GM12874 (cell line): ENCODE results near the gene CD84.

Experiments used
- TF ChIP-seq, protein P1 (sequence below): IDR thresholded peaks from 2 replicates; pipeline ENCODE4 v1.5.1; 2011; ENCODE audit warnings: low read depth, mild to moderate bottlenecking, control low read depth, low read length, moderate library complexity; ENCODE audit not compliant: insufficient read depth

The CD84 gene

GRCh38 chr1:160615660-160616059, 36.4 kb upstream of the CD84 start:
- TF ChIP-seq, protein P1, sequence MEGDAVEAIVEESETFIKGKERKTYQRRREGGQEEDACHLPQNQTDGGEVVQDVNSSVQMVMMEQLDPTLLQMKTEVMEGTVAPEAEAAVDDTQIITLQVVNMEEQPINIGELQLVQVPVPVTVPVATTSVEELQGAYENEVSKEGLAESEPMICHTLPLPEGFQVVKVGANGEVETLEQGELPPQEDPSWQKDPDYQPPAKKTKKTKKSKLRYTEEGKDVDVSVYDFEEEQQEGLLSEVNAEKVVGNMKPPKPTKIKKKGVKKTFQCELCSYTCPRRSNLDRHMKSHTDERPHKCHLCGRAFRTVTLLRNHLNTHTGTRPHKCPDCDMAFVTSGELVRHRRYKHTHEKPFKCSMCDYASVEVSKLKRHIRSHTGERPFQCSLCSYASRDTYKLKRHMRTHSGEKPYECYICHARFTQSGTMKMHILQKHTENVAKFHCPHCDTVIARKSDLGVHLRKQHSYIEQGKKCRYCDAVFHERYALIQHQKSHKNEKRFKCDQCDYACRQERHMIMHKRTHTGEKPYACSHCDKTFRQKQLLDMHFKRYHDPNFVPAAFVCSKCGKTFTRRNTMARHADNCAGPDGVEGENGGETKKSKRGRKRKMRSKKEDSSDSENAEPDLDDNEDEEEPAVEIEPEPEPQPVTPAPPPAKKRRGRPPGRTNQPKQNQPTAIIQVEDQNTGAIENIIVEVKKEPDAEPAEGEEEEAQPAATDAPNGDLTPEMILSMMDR: no peak

- TF ChIP-seq, protein P1: no peak
Observed at GRCh38 chr1:160614410-160614809, 35.1 kb upstream of the CD84 start.

DNA sequence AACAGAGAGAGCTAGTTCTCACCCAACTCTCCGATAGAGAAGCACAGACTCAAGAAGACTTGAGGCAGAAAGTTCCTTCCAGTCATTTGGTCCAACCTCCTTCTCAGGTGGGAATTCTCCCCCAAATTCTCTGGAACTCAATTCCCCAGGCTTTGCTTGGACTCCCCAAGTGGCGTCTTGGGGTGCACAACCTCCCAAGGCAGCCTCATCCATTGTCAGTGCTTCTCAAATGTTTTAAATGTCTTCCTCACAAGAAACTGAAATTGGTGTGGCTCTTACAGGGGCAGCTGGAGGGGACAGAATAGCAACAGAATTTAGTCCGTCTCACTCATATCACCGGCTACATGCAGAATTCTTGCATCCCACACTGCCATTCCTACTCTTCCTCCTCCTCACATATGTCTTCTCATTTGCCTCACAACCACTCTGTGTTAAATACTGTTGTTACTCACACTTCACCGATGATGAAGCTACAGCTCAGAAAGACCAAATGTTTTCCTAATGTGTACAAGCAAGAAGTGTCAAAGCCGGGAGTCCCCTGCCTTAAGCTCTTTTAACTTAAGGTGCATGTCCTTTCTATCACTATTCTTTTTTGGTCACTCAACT, 33.4 kb upstream of the CD84 start:
- TF ChIP-seq, protein P1: no peak

DNA sequence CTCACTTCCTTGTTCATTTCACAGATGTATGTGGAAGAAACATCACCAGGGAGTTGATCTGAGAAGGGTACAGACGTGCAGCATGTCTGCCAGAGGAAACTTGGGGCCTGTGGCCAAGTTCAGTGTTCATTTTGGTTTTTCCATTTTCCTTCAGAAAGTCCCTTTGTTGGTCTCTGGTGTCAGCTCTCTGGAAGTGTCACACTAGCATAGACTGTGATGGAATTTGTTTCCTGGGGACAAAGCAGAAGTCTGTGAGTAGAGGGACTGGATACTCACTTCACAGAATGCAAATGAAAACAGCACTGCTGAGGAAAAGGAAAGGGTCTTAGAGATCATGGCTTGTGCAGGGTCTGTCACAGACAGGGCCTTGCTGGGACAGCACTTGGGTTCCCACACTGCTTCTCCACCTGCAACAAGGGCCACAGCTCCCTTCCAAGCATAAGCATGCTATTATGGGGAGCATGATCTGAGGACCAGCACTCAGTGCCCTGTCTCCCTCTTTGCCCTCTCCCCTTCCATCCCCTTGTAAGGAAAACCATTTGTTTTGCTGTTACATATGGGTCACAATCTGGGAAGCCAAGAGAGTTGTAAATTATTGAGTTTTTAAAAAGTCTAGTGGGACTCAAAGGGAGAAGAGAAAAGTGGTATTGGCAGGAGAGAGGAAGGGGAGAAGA, 31.4 kb upstream of the CD84 start:
- TF ChIP-seq, protein P1: no peak

- TF ChIP-seq, protein P1: no peak
Observed at GRCh38 chr1:160608941-160609340, 29.6 kb upstream of the CD84 start.

GRCh38 chr1:160608514-160608913, 29.2 kb upstream of the CD84 start:
- TF ChIP-seq, protein P1: no peak

DNA sequence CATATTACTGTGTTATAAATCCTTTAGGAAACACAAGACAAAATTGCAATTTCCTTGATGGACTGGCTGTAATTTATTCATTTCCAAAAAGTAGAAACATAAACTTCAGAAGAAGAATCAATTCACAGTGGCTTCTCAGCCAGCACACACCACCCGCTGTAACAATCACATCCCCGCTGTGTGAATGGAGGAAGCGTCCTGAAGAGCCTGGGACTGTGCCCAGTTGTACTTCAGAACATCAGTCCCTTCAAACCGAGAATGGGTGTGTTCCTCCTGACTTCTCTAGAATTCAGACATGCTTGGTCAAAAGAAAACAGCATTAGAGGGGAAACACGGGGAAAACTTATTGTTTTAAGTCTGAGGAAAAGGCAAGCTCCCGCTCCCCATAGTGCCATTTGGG, 28.8 kb upstream of the CD84 start:
- TF ChIP-seq, protein P1: no peak
